GM19240 (cell line): ENCODE results near the gene CBX5.
"Not testable (repeated sequence)": the region's sequence is repeated elsewhere in the genome, so short reads cannot be mapped to it uniquely, and the experiment has no call there.

Experiments
- DNase-seq: peaks from one replicate; pipeline ENCODE4 v3.0.0; 2011; ENCODE audit warnings: low spot score; ENCODE audit not compliant: insufficient read length

The CBX5 gene

GRCh38 chr12:54279632-54280467 lies at the start of gene CBX5:
Gene CBX5 (minus strand): TSS chr12:54280122. CDS start chr12:54257650, 22,472 bp downstream.
- DNase-seq, result peak; percentile 82

GRCh38 chr12:54328595-54329337 lies 48.8 kb upstream of the CBX5 start:
- DNase-seq, result no peak

- DNase-seq, result not testable (repeated sequence)
These were observed 45.7 kb upstream of the CBX5 start for GRCh38 chr12:54325442-54326109.

GRCh38 chr12:54324617-54325441 lies 44.9 kb upstream of the CBX5 start, which contains the start of gene COPZ1:
Gene COPZ1 (plus strand): TSS chr12:54325131. CDS start chr12:54325164, 33 bp downstream.
- peak; percentile 88 for DNase-seq

- DNase-seq, result no peak
These were observed 41.4 kb upstream of the CBX5 start for GRCh38 chr12:54321363-54321762.

GRCh38 chr12:54312309-54312708 lies 32.4 kb upstream of the CBX5 start:
- DNase-seq, result not testable (repeated sequence)

- DNase-seq, result no peak
These were observed 31.1 kb upstream of the CBX5 start for GRCh38 chr12:54311051-54311450.

GRCh38 chr12:54306925-54307741 lies 27.2 kb upstream of the CBX5 start:
- no peak for DNase-seq

GRCh38 chr12:54304187-54304810 lies 24.4 kb upstream of the CBX5 start:
- no peak for DNase-seq

- DNase-seq, result no peak
These were observed 23.7 kb upstream of the CBX5 start for GRCh38 chr12:54303640-54304039.

- no peak for DNase-seq
These were observed 21.6 kb upstream of the CBX5 start for GRCh38 chr12:54301428-54302048.

- no peak for DNase-seq
These were observed 21.0 kb upstream of the CBX5 start, which contains the start of gene NFE2 for GRCh38 chr12:54300732-54301427. Gene NFE2 (minus strand): TSS chr12:54301015. CDS start chr12:54295248, 5,767 bp downstream.

GRCh38 chr12:54300225-54300731 lies 20.4 kb upstream of the CBX5 start:
- no peak for DNase-seq

GRCh38 chr12:54299515-54300224 lies 19.7 kb upstream of the CBX5 start:
- DNase-seq, result no peak

GRCh38 chr12:54298904-54299303 lies 19.0 kb upstream of the CBX5 start:
- no peak for DNase-seq

GRCh38 chr12:54296393-54297099 lies 16.6 kb upstream of the CBX5 start:
- DNase-seq, result no peak
